Astrocyte of the hippocampus (primary cell): ENCODE data around the gene ZNF423.

Source experiments
- DNase-seq: peaks from one replicate; pipeline ENCODE4 v3.0.0; 2011; ENCODE audit warnings: low read depth, low spot score

ZNF423 gene

GRCh38 chr16:49460786-49461470, 395.0 kb downstream of the ZNF423 start:
- DNase-seq: no peak

GRCh38 chr16:49459953-49460735, 395.8 kb downstream of the ZNF423 start:
- no peak for DNase-seq

- DNase-seq: no peak
Observed at GRCh38 chr16:49458656-49459445, 397.1 kb downstream of the ZNF423 start.

GRCh38 chr16:49458243-49458642, 397.7 kb downstream of the ZNF423 start:
- no peak for DNase-seq

- no peak for DNase-seq
Observed at GRCh38 chr16:49457196-49457595, 398.7 kb downstream of the ZNF423 start.

- DNase-seq: no peak
Observed at GRCh38 chr16:49456763-49457162, 399.1 kb downstream of the ZNF423 start.

- DNase-seq: no peak
Observed at GRCh38 chr16:49455991-49456745, 399.7 kb downstream of the ZNF423 start.

- DNase-seq: no peak
Observed at GRCh38 chr16:49455181-49455990, 400.5 kb downstream of the ZNF423 start.

- DNase-seq: no peak
Observed at GRCh38 chr16:49454426-49455180, 401.3 kb downstream of the ZNF423 start.

GRCh38 chr16:49453983-49454382, 401.9 kb downstream of the ZNF423 start:
- DNase-seq: no peak

GRCh38 chr16:49453021-49453420, 402.9 kb downstream of the ZNF423 start:
- DNase-seq: no peak

- no peak for DNase-seq
Observed at GRCh38 chr16:49452578-49452977, 403.3 kb downstream of the ZNF423 start.

- DNase-seq: no peak
Observed at GRCh38 chr16:49452108-49452507, 403.8 kb downstream of the ZNF423 start.

- no peak for DNase-seq
Observed at GRCh38 chr16:49446805-49447204, 409.1 kb downstream of the ZNF423 start.

- DNase-seq: no peak
Observed at GRCh38 chr16:49443576-49443975, 412.3 kb downstream of the ZNF423 start.

GRCh38 chr16:49442805-49443204, 413.1 kb downstream of the ZNF423 start:
- no peak for DNase-seq

GRCh38 chr16:49441366-49441780, 414.5 kb downstream of the ZNF423 start:
- DNase-seq: no peak

GRCh38 chr16:49440156-49441065, 415.5 kb downstream of the ZNF423 start:
- no peak for DNase-seq

GRCh38 chr16:49439676-49440075, 416.2 kb downstream of the ZNF423 start:
- DNase-seq: no peak
